ENCODE data around the gene ATP4B.

ATP4B gene

GRCh38 chr13:113642563-113642962 lies 15.4 kb downstream of the ATP4B start:
- no peak for DNase-seq (ENCODE audit: low spot score)

GRCh38 chr13:113641426-113641825 lies 16.6 kb downstream of the ATP4B start:
- DNase-seq (ENCODE audit: low spot score): no peak

GRCh38 chr13:113639616-113640262 lies 18.3 kb downstream of the ATP4B start:
- DNase-seq (ENCODE audit: low spot score): no peak

GRCh38 chr13:113638806-113639205 lies 19.2 kb downstream of the ATP4B start:
- DNase-seq (ENCODE audit: low spot score): no peak

- no peak for DNase-seq (ENCODE audit: low spot score)
Measured at GRCh38 chr13:113638173-113638746, 19.7 kb downstream of the ATP4B start.

- DNase-seq (ENCODE audit: low spot score): no peak
Measured at GRCh38 chr13:113637262-113638160, 20.5 kb downstream of the ATP4B start.

- DNase-seq (ENCODE audit: low spot score): no peak
Measured at GRCh38 chr13:113636266-113636963, 21.6 kb downstream of the ATP4B start.

GRCh38 chr13:113635709-113636108 lies 22.3 kb downstream of the ATP4B start:
- DNase-seq (ENCODE audit: low spot score): no peak

- no peak for DNase-seq (ENCODE audit: low spot score)
Measured at GRCh38 chr13:113635048-113635420, 23.0 kb downstream of the ATP4B start.

- DNase-seq (ENCODE audit: low spot score): no peak
Measured at GRCh38 chr13:113634279-113635047, 23.5 kb downstream of the ATP4B start.

GRCh38 chr13:113633485-113633873 lies 24.5 kb downstream of the ATP4B start:
- no peak for DNase-seq (ENCODE audit: low spot score)

GRCh38 chr13:113632706-113633484 lies 25.1 kb downstream of the ATP4B start:
- no peak for DNase-seq (ENCODE audit: low spot score)

- DNase-seq (ENCODE audit: low spot score): no peak
Measured at GRCh38 chr13:113631341-113632095, 26.5 kb downstream of the ATP4B start.

GRCh38 chr13:113630804-113631203 lies 27.2 kb downstream of the ATP4B start:
- no peak for DNase-seq (ENCODE audit: low spot score)

- DNase-seq (ENCODE audit: low spot score): no peak
Measured at GRCh38 chr13:113630296-113630695, 27.7 kb downstream of the ATP4B start.

- no peak for DNase-seq (ENCODE audit: low spot score)
Measured at GRCh38 chr13:113629866-113630265, 28.1 kb downstream of the ATP4B start.

GRCh38 chr13:113628291-113629270 lies 29.4 kb downstream of the ATP4B start:
- DNase-seq (ENCODE audit: low spot score): no peak

GRCh38 chr13:113627136-113627535 lies 30.9 kb downstream of the ATP4B start:
- no peak for DNase-seq (ENCODE audit: low spot score)
